GM23338 (cell line): ENCODE data around the gene NPSR1.

ENCODE experiments used
- CREB1 ChIP-seq: fragments of 250-450 bp; sonication (Bioruptor Pico); IDR thresholded peaks from 2 replicates; pipeline ENCODE4 v1.5.0; 2020; ENCODE audit warnings: low read depth, mild to moderate bottlenecking, moderate library complexity
- EZH2 ChIP-seq: fragments of 200-600 bp; sonication (generic); IDR thresholded peaks from one replicate; pipeline ENCODE4 v1.8.0; 2017; ENCODE audit warnings: antibody characterized with exemption, mild to moderate bottlenecking, low read depth; ENCODE audit not compliant: unreplicated experiment
- EZH2phosphoT487 ChIP-seq: fragments of 200-600 bp; sonication (generic); IDR thresholded peaks from one replicate; pipeline ENCODE4 v1.8.1; 2018; ENCODE audit warnings: antibody characterized with exemption; ENCODE audit not compliant: unreplicated experiment
- POLR2AphosphoS5 ChIP-seq: IDR thresholded peaks from 2 replicates; pipeline ENCODE4 v1.6.1; 2016; ENCODE audit warnings: antibody characterized with exemption, low read depth
- ZNF331 ChIP-seq: fragments of 250-450 bp; sonication (Bioruptor Pico); IDR thresholded peaks from 2 replicates; pipeline ENCODE4 v1.5.0; 2020; ENCODE audit warnings: low read depth, mild to moderate bottlenecking, moderate library complexity
- TF ChIP-seq, protein P1 (sequence below), 2 experiments: fragments of 200-600 bp in 1 of 2; sonication (generic) in 1 of 2; conservative IDR thresholded peaks; 2 replicates each; pipeline versions ENCODE4 v1.5.1 to v1.6.1; 2016 to 2017; ENCODE audit warnings: antibody characterized with exemption in 2 of 2, low read depth in 2 of 2, mild to moderate bottlenecking in 2 of 2, moderate library complexity in 1 of 2
- TF ChIP-seq, protein P2 (sequence below): IDR thresholded peaks from one replicate; pipeline ENCODE4 v1.6.1; 2018; ENCODE audit warnings: antibody characterized with exemption; ENCODE audit not compliant: unreplicated experiment

- TF ChIP-seq, protein P1, sequence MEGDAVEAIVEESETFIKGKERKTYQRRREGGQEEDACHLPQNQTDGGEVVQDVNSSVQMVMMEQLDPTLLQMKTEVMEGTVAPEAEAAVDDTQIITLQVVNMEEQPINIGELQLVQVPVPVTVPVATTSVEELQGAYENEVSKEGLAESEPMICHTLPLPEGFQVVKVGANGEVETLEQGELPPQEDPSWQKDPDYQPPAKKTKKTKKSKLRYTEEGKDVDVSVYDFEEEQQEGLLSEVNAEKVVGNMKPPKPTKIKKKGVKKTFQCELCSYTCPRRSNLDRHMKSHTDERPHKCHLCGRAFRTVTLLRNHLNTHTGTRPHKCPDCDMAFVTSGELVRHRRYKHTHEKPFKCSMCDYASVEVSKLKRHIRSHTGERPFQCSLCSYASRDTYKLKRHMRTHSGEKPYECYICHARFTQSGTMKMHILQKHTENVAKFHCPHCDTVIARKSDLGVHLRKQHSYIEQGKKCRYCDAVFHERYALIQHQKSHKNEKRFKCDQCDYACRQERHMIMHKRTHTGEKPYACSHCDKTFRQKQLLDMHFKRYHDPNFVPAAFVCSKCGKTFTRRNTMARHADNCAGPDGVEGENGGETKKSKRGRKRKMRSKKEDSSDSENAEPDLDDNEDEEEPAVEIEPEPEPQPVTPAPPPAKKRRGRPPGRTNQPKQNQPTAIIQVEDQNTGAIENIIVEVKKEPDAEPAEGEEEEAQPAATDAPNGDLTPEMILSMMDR (conservative IDR thresholded peaks at IDR 0.05; ENCODE audit: low read depth in 2 of 2): no peak
- TF ChIP-seq POLR2AphosphoS5 (no peak), CREB1 (CRISPR knock-in tag) (no peak), EZH2 (no peak), ZNF331 (CRISPR knock-in tag) (no peak), EZH2phosphoT487 (no peak)
- TF ChIP-seq, protein P2, sequence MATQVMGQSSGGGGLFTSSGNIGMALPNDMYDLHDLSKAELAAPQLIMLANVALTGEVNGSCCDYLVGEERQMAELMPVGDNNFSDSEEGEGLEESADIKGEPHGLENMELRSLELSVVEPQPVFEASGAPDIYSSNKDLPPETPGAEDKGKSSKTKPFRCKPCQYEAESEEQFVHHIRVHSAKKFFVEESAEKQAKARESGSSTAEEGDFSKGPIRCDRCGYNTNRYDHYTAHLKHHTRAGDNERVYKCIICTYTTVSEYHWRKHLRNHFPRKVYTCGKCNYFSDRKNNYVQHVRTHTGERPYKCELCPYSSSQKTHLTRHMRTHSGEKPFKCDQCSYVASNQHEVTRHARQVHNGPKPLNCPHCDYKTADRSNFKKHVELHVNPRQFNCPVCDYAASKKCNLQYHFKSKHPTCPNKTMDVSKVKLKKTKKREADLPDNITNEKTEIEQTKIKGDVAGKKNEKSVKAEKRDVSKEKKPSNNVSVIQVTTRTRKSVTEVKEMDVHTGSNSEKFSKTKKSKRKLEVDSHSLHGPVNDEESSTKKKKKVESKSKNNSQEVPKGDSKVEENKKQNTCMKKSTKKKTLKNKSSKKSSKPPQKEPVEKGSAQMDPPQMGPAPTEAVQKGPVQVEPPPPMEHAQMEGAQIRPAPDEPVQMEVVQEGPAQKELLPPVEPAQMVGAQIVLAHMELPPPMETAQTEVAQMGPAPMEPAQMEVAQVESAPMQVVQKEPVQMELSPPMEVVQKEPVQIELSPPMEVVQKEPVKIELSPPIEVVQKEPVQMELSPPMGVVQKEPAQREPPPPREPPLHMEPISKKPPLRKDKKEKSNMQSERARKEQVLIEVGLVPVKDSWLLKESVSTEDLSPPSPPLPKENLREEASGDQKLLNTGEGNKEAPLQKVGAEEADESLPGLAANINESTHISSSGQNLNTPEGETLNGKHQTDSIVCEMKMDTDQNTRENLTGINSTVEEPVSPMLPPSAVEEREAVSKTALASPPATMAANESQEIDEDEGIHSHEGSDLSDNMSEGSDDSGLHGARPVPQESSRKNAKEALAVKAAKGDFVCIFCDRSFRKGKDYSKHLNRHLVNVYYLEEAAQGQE: peak; percentile 55
These were observed 191.3 kb downstream of the NPSR1 start for GRCh38 chr7:34849163-34849960.
